HG03196 (cell line): ENCODE results near the gene CLCN6.

Experiments used
- ATAC-seq: cut with Tn5 transposase; IDR thresholded peaks from one replicate; pipeline ENCODE4 v1.9.1; 2021; ENCODE audit not compliant: unreplicated experiment

Gene CLCN6

GRCh38 chr1:11778844-11779623, 27.0 kb upstream of the CLCN6 start:
- no peak for ATAC-seq

- ATAC-seq = no peak
These were observed 26.1 kb upstream of the CLCN6 start for GRCh38 chr1:11779715-11780379.

GRCh38 chr1:11780380-11781147, 25.4 kb upstream of the CLCN6 start:
- no peak for ATAC-seq

- no peak for ATAC-seq
These were observed 24.7 kb upstream of the CLCN6 start for GRCh38 chr1:11781297-11781696.

- ATAC-seq = no peak
These were observed 23.8 kb upstream of the CLCN6 start for GRCh38 chr1:11782127-11782708.

- no peak for ATAC-seq
These were observed 22.4 kb upstream of the CLCN6 start for GRCh38 chr1:11783556-11783955.

- ATAC-seq = peak; percentile 7
These were observed 21.6 kb upstream of the CLCN6 start for GRCh38 chr1:11784256-11784992.

- peak; percentile 44 for ATAC-seq
These were observed 20.8 kb upstream of the CLCN6 start for GRCh38 chr1:11784993-11785769.

- ATAC-seq = no peak
These were observed 19.8 kb upstream of the CLCN6 start for GRCh38 chr1:11786168-11786567.

GRCh38 chr1:11787251-11787803, 18.7 kb upstream of the CLCN6 start:
- ATAC-seq = no peak

GRCh38 chr1:11787804-11788436, 18.1 kb upstream of the CLCN6 start:
- no peak for ATAC-seq

- ATAC-seq = no peak
These were observed 17.4 kb upstream of the CLCN6 start for GRCh38 chr1:11788549-11789053.

- no peak for ATAC-seq
These were observed 16.6 kb upstream of the CLCN6 start for GRCh38 chr1:11789126-11790067.

GRCh38 chr1:11790101-11790879, 15.7 kb upstream of the CLCN6 start:
- ATAC-seq = no peak

GRCh38 chr1:11790880-11791715, 14.9 kb upstream of the CLCN6 start:
- no peak for ATAC-seq

GRCh38 chr1:11792106-11792505, 13.9 kb upstream of the CLCN6 start:
- ATAC-seq = no peak
